ENCODE measurements around the gene KCTD2.
A peak's percentile ranks its signal among the peaks of the same experiment; 100 is the strongest.

Gene KCTD2

GRCh38 chr17:75073618-75074047, 26.6 kb downstream of the KCTD2 start:
- TF ChIP-seq, protein P1, sequence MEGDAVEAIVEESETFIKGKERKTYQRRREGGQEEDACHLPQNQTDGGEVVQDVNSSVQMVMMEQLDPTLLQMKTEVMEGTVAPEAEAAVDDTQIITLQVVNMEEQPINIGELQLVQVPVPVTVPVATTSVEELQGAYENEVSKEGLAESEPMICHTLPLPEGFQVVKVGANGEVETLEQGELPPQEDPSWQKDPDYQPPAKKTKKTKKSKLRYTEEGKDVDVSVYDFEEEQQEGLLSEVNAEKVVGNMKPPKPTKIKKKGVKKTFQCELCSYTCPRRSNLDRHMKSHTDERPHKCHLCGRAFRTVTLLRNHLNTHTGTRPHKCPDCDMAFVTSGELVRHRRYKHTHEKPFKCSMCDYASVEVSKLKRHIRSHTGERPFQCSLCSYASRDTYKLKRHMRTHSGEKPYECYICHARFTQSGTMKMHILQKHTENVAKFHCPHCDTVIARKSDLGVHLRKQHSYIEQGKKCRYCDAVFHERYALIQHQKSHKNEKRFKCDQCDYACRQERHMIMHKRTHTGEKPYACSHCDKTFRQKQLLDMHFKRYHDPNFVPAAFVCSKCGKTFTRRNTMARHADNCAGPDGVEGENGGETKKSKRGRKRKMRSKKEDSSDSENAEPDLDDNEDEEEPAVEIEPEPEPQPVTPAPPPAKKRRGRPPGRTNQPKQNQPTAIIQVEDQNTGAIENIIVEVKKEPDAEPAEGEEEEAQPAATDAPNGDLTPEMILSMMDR (conservative IDR thresholded peaks at IDR 0.05; ENCODE audit: low read depth, low read length) = no peak
- no peak overlapping the region for H3K4me3 ChIP-seq (ENCODE audit: low read depth, low read length)
- DNase-seq (ENCODE audit: low read depth) = no peak

GRCh38 chr17:75074532-75074931, 27.5 kb downstream of the KCTD2 start:
- DNase-seq (ENCODE audit: low read depth) = no peak
- TF ChIP-seq, protein P1 (conservative IDR thresholded peaks at IDR 0.05; ENCODE audit: low read depth, low read length) = no peak
- H3K4me3 ChIP-seq (ENCODE audit: low read depth, low read length) = no peak overlapping the region

- H3K4me3 ChIP-seq (ENCODE audit: low read depth, low read length) = no peak overlapping the region
- no peak for DNase-seq (ENCODE audit: low read depth)
- TF ChIP-seq, protein P1 (conservative IDR thresholded peaks at IDR 0.05; ENCODE audit: low read depth, low read length) = no peak
Measured at GRCh38 chr17:75075597-75076336, 28.7 kb downstream of the KCTD2 start.

GRCh38 chr17:75077072-75077495, 30.1 kb downstream of the KCTD2 start:
- DNase-seq (ENCODE audit: low read depth) = no peak
- H3K4me3 ChIP-seq (ENCODE audit: low read depth, low read length) = peak overlapping the region; percentile 34
- TF ChIP-seq, protein P1 (conservative IDR thresholded peaks at IDR 0.05; ENCODE audit: low read depth, low read length) = no peak

DNA sequence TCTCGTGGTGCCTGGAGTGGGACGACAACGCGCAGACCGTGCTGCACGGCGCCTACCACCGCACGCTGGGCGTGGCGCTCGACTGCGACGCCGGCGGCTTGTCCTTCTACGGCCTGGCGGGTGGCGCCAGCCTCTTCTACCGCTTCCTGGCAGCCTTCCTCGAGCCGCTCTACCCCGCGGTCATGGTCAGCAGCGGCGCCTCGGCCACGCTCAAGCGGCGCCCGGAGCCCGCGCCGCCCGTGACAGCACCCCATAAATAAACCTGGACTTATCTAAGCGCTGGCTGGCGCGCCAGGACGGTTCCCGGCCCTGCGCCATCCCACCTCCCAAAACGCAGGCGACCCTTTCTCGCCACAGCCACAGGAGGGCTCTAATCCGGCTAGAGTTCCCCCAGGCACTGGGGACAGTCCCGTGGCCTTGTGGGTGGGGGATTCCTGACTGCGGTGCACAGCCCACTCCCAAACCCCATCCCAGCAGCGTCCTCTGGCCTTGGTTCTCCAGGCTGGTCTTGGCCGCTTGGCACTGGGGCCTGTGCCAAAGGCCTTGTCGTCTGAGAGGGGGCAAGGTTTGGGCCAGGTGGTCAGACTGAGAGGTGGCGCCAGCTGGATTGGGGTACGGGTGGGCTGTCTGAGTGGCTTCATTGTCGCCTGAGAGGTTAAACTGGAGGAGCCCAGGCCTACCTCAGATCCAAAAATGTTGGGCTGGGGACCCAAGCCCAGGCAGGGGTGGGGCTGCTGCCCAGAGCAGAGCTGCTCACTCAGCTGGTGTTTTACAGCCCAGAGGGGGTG, 30.7 kb downstream of the KCTD2 start:
- H3K4me3 ChIP-seq (ENCODE audit: low read depth, low read length) = peak overlapping the region; percentile 34
- TF ChIP-seq, protein P1 (conservative IDR thresholded peaks at IDR 0.05; ENCODE audit: low read depth, low read length) = peak; percentile 2
- peak; percentile 31 for DNase-seq (ENCODE audit: low read depth)

DNA sequence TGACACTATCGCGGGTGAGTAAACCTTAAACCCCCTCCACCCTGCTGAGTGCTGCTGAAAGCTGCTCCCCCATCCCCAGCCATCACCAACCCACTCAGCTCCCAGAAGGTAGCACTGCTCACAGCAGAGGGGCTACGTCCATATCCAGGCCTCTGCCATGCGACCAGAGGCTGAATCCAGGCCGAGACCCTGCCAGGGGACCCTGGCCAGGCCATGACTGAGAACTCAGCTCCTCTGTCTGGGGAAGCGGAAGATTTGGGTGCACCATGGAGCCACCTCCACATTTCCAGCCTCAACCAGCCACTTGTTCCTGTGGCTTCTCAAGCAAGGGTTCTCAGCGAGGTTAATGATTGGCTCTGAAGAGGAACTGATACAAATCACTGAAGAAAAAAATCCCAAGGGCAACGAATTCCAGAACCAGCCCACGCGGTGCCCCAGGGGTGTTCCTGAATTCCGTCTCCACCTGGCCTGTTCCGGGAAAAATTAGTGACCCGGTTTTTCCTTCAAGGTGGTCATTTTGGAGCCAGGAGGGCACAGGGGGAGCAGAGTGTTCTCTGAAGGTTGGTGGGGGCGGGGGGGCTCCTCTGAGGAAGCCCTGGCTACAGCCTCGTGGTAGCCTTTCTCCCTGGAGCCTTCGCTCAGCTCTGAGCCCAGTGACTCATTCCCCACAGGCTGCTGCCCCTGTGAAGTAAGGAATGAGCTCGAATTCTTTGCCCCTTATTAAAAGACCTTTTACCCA, 31.4 kb downstream of the KCTD2 start:
- TF ChIP-seq, protein P1 (conservative IDR thresholded peaks at IDR 0.05; ENCODE audit: low read depth, low read length) = no peak
- peak; percentile 79 for DNase-seq (ENCODE audit: low read depth)
- H3K4me3 ChIP-seq (ENCODE audit: low read depth, low read length) = no peak overlapping the region
